Pancreas (tissue), 10 donors: ENCODE data around the gene C9orf153. TPM values are rescaled to one million over a fixed set of nuclear protein-coding genes. Genes with fewer than 3 reads are reported as not detected.

Experiments used
- ATAC-seq, 4 donors: fragments of 200-7000 bp; cut with Tn5 transposase; one replicate each; pipeline versions ENCODE4 v1.8.0 to v1.9.1; 2020; ENCODE audit warnings: mild to moderate bottlenecking in 4 of 4, moderate library complexity in 4 of 4
- DNase-seq, 6 donors: peaks; one replicate each; pipeline ENCODE4 v3.0.0-alpha.2; 2020
- FAIRE-seq: peaks from 2 replicates; lab custom pipeline; 2012; peaks lifted over from hg19 to GRCh38; lab: Jason Lieb, UNC
- H3K27ac ChIP-seq, 4 donors: fragments of 200-600 bp; sonication (generic); 1 replicate in 3 of 4; 2 replicates in 1 of 4; pipeline versions ENCODE4 v1.5.0 to v1.8.0; 2020
- H3K27me3 ChIP-seq, 4 donors: fragments of 200-600 bp; one replicate each; pipeline ENCODE4 v1.8.0; 2021
- H3K36me3 ChIP-seq, 3 donors: fragments of 200-600 bp; sonication (generic) in 1 of 3; one replicate each; pipeline versions ENCODE4 v1.5.0 to v1.8.0; 2020 to 2021
- H3K4me1 ChIP-seq, 3 donors: fragments of 200-600 bp; one replicate each; pipeline ENCODE4 v1.8.0; 2021
- H3K4me3 ChIP-seq, 4 donors: fragments of 200-600 bp; sonication (generic) in 2 of 4; one replicate each; pipeline versions ENCODE4 v1.5.0 to v1.8.0; 2020 to 2021
- H3K9me3 ChIP-seq, 4 donors: fragments of 200-600 bp; one replicate each; pipeline ENCODE4 v1.8.0; 2021
- WGBS, 2 donors: extraction: QIAGEN DNeasy Blood & Tissue Kit; methylation state at CpG; one replicate each; pipeline ENCODE4 v1.1.7; 2013; 5-methylcytosine and 5-hydroxymethylcytosine counted together
- intact Hi-C, 3 donors: fragments of 100-400 bp; cut with DNase I; formaldehyde crosslinking; loops; one replicate each; pipeline versions ENCODE4 v1.11.1 to v1.14.2; 2022
- polyA plus RNA-seq, 2 donors: library from polyadenylated mRNA; stranded (reverse); fragments of 200-250 nt; gene quantifications; one replicate each; pipeline ENCODE4 v1.2.3, GENCODE V29; 2013
- total RNA-seq, 6 donors: library from RNA; stranded (reverse); fragmentation: NEBNext Ultra II Directional in 4 of 6; extraction: Animal tissue kit (Norgen Biotek cat#: 25700) in 4 of 6; gene quantifications; one replicate each; pipeline versions ENCODE4 v1.2.1 to v1.2.4, GENCODE V29; 2021 to 2023
- TF ChIP-seq, protein P1 (sequence below), 4 donors: fragments of 200-600 bp; sonication (generic) in 3 of 4; IDR thresholded peaks; one replicate each; pipeline versions ENCODE4 v1.5.0 to v1.8.0; 2021; ENCODE audit warnings: antibody characterized with exemption in 4 of 4
- donor health status: healthy with polysubstance abuse.
- donor health status: DM: no; HTN: no; CAD: no; lungs with moderate emphysema.
- donor health status: DM: no; HTN: no; CAD: no.
- donor health status: control.
- donor health status: control.
- donor health status: Bipolar disorder and iron deficiency.
- donor health status: DM: yes; HTN: yes; CAD: no.
- donor health status: DM: no; HTN: no; CAD: no.
- donor health status: DM: no; HTN: no; CAD: no.
- donor health status: DM: yes; HTN: yes; CAD: no.

C9orf153 gene
- total and polyA plus RNA-seq, 8 donors: 0.12 to 0.42 (median 0.13) TPM; not detected in 4

DNA sequence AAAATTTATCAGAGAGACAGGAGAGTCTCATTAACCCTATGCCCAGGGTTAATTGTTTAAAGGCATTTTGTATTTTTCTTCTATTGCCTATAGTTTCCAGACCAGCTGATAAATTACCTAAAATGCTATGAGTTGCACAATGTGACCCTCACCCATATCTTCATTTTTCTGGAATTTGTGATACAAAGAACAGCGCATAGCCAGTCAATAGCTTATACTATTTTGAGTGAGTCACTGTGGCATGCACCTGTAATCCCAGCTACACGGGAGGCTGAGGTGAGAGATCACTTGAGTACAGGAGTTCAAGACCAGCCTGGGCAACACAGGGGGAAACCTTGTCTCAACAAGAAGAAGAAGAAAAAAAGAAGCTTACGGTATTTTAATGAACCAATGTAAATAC is 2.8 kb downstream of the C9orf153 start:
- intact Hi-C loops: no loop called here
- TF ChIP-seq, protein P1, sequence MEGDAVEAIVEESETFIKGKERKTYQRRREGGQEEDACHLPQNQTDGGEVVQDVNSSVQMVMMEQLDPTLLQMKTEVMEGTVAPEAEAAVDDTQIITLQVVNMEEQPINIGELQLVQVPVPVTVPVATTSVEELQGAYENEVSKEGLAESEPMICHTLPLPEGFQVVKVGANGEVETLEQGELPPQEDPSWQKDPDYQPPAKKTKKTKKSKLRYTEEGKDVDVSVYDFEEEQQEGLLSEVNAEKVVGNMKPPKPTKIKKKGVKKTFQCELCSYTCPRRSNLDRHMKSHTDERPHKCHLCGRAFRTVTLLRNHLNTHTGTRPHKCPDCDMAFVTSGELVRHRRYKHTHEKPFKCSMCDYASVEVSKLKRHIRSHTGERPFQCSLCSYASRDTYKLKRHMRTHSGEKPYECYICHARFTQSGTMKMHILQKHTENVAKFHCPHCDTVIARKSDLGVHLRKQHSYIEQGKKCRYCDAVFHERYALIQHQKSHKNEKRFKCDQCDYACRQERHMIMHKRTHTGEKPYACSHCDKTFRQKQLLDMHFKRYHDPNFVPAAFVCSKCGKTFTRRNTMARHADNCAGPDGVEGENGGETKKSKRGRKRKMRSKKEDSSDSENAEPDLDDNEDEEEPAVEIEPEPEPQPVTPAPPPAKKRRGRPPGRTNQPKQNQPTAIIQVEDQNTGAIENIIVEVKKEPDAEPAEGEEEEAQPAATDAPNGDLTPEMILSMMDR (IDR thresholded peaks at IDR 0.05): no peak
- DNase-seq: no peak
- Histone ChIP-seq H3K4me3 (no peak overlapping the region), H3K36me3 (no peaks in the 10 kb centered on the region), H3K27ac (no peak overlapping the region), H3K4me1 (no peaks in the 10 kb centered on the region), H3K27me3 (no peaks in the 10 kb centered on the region), H3K9me3 (no peaks in the 10 kb centered on the region)
- FAIRE-seq: no peak
- peak in 2 of 4 donors; percentile 40 to 51 for ATAC-seq
- WGBS, 2 donors: 60 to 68% methylated on average over 3 of the region's 3 CpGs

DNA sequence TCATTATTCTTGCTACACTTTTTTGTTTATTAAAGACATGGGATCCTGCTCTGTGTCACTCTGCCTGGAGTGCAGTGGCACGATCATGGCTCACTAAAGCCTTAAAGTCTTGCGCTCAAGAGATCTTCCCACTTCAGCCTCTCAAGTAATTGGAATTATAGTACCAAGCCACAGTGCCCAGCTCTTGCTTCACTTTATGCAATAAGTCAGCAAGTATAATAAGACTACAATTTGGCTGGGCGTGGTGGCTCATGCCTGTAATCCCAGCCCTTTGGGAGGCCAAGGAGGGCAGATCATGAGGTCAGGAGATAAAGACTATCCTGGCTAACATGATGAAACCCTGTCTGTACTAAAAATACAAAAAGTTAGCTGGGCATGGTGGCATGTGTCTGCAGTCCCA is 5.9 kb downstream of the C9orf153 start:
- Histone ChIP-seq H3K9me3 (no peaks in the 10 kb centered on the region), H3K36me3 (no peaks in the 10 kb centered on the region), H3K27me3 (no peaks in the 10 kb centered on the region), H3K4me1 (no peaks in the 10 kb centered on the region), H3K27ac (no peak overlapping the region), H3K4me3 (no peak overlapping the region)
- WGBS, 2 donors: 97 to 98% methylated on average over 3 of the region's 3 CpGs
- FAIRE-seq: no peak
- no peak for ATAC-seq
- no peak for DNase-seq
- TF ChIP-seq, protein P1 (IDR thresholded peaks at IDR 0.05): no peak
- intact Hi-C loops: no loop called here

DNA sequence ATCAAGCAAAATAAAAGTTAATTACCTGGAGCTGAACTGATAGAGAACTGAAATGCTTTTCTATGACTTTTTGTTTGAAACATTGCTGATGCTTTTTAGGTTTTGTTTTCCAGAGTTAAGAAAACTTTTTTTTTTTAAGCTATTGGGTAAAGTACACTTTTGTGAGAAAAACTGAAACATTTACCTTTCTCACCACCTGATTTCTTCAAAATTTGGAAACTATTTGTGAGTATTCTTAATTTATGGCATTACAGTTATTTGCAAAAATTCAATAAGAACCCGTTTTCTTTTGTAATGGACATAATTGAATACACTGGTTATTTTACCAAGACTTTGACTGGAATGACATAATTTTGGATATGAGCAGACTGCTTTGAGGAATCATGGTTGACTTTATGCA is 6.6 kb downstream of the C9orf153 start:
- Histone ChIP-seq H3K4me1 (no peaks in the 10 kb centered on the region), H3K9me3 (no peaks in the 10 kb centered on the region), H3K27me3 (no peaks in the 10 kb centered on the region), H3K4me3 (no peak overlapping the region), H3K36me3 (no peaks in the 10 kb centered on the region), H3K27ac (no peak overlapping the region)
- FAIRE-seq (no peak), DNase-seq (no peak), ATAC-seq (no peak)
- intact Hi-C loops: no loop called here
- TF ChIP-seq, protein P1 (IDR thresholded peaks at IDR 0.05): no peak
- 82 to 88% methylated on average over 1 of the region's 1 CpG for WGBS, 2 donors

DNA sequence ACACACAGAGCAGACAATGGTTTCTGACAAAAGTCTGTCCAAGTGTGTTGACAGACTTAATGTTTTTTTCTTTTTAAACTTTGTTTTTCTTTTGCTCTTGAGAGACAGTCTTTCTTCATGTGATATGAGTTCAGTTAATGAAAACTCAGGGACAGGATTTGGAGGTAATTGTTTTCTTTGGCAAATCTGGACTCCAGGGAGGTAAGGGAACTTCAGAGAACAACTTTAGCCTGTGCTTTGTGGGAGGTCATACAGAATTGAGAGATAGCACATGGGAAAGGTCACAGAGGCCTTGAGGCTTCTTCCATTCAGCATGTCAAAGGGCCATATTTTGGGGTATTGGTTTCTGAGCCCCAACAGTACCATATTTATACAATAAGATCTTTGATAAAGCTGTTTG is 9.3 kb downstream of the C9orf153 start:
- no peaks in the 10 kb centered on the region for H3K4me1 ChIP-seq
- no peak overlapping the region for H3K4me3 ChIP-seq
- intact Hi-C loops: no loop called here
- ATAC-seq (no peak), DNase-seq (no peak), FAIRE-seq (no peak)
- no peak overlapping the region for H3K27ac ChIP-seq
- H3K36me3 ChIP-seq: no peaks in the 10 kb centered on the region
- TF ChIP-seq, protein P1 (IDR thresholded peaks at IDR 0.05): no peak
- H3K27me3 ChIP-seq: no peaks in the 10 kb centered on the region
- no peaks in the 10 kb centered on the region for H3K9me3 ChIP-seq

DNA sequence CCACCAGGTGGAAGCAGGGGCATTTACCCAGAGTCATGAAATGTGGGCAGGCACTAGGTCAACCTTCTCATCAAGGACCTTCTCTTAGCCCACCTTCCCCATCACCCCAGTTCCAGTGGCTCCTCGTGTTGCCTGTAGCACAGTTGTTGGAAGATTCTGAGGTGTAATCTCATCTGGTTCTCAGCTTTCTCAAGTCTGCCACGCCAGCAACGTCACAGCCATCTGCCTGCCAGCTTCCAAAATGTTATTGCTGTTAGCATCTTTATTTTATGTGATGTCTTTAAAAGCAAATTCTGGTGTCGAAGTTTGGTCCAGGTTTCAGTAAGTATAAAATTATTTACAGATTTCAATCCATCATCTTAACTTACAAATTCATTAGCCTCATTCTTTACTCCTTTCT is 10.7 kb downstream of the C9orf153 start:
- WGBS, 2 donors: 74 to 81% methylated on average over 4 of the region's 4 CpGs
- DNase-seq: no peak
- Histone ChIP-seq H3K9me3 (no peaks in the 10 kb centered on the region), H3K4me3 (no peak overlapping the region), H3K27ac (no peak overlapping the region), H3K27me3 (no peaks in the 10 kb centered on the region), H3K36me3 (no peaks in the 10 kb centered on the region), H3K4me1 (no peaks in the 10 kb centered on the region)
- intact Hi-C loops: no loop called here
- ATAC-seq: no peak
- TF ChIP-seq, protein P1 (IDR thresholded peaks at IDR 0.05): no peak
- no peak for FAIRE-seq
